ENCODE measurements around the gene PCDHB2.
"Not testable (repeated sequence)": the region's sequence is repeated elsewhere in the genome, so short reads cannot be mapped to it uniquely, and the experiment has no call there.

The PCDHB2 gene

GRCh38 chr5:141127305-141127704 lies 32.9 kb downstream of the PCDHB2 start:
- Histone ChIP-seq H3K79me2 (ENCODE audit: insufficient read depth, low read length) (no peaks in the 10 kb centered on the region), H3F3A (ENCODE audit: low read depth) (no peaks in the 10 kb centered on the region), H2AFZ (ENCODE audit: low read length) (no peak overlapping the region), H3K9me3 (ENCODE audit: insufficient read depth, low read depth, low read length) (no peaks in the 10 kb centered on the region), H3K9me2 (replicated peaks; ENCODE audit: low read depth, low read length) (no peaks in the 10 kb centered on the region), H3K27me3 (ENCODE audit: insufficient read depth, low read length, poor library complexity, severe bottlenecking) (no peaks in the 10 kb centered on the region), H3K4me2 (ENCODE audit: low read depth, low read length, poor library complexity, severe bottlenecking) (no peak overlapping the region), H3K4me1 (ENCODE audit: insufficient read depth, low read length, poor library complexity, severe bottlenecking) (no peaks in the 10 kb centered on the region), H3K9ac (ENCODE audit: low read depth, low read length, poor library complexity, severe bottlenecking) (no peak overlapping the region), H3K4me3 (ENCODE audit: low read length, poor library complexity, severe bottlenecking) (no peak overlapping the region), H4K20me1 (ENCODE audit: insufficient read depth, low read length, poor library complexity, severe bottlenecking) (no peaks in the 10 kb centered on the region), H3K36me3 (ENCODE audit: insufficient read depth, low read length) (no peaks in the 10 kb centered on the region)
- TF ChIP-seq EZH2phosphoT487 (IDR thresholded peaks at IDR 0.05; ENCODE audit: borderline replicate concordance) = no peak
- no peak for TF ChIP-seq CTCF (conservative IDR thresholded peaks at IDR 0.05; ENCODE audit: low read length)

DNA sequence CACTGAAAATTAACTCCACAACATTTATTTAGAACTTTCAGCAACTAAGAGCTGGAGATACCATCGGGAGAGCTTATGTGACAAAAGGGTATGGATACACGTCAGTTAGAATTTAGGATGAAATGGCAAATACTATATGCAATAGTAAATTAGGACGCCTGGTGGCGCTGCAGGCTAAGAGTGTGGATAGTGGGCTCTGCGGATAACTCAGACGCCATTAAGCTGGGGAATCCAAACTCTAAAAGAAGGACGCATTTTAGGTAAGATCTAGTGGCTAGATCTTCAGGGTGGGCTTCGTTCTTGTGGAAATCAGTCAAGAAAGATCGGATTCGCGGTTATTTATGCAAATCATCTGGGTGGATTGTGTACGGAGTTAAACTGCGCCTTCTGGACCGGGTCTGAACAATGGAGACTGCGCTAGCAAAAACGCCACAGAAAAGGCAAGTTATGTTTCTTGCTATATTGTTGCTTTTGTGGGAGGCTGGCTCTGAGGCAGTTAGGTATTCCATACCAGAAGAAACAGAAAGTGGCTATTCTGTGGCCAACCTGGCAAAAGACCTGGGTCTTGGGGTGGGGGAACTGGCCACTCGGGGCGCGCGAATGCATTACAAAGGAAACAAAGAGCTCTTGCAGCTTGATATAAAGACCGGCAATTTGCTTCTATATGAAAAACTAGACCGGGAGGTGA lies 40.8 kb downstream of the PCDHB2 start, which contains the start of gene PCDHB5:
Gene PCDHB5, plus strand, starts transcription at position 177 of the 688 bp plus-strand sequence. Its CDS starts 229 bp downstream, at position 406.
- Histone ChIP-seq H3K79me2 (ENCODE audit: insufficient read depth, low read length) (no peaks in the 10 kb centered on the region), H3K9me2 (replicated peaks; ENCODE audit: low read depth, low read length) (no peaks in the 10 kb centered on the region), H3K4me1 (ENCODE audit: insufficient read depth, low read length, poor library complexity, severe bottlenecking) (no peaks in the 10 kb centered on the region), H3K9me3 (ENCODE audit: insufficient read depth, low read depth, low read length) (no peaks in the 10 kb centered on the region; the same call in 1 of the 2 replicates), H3K27me3 (ENCODE audit: insufficient read depth, low read length, poor library complexity, severe bottlenecking) (no peaks in the 10 kb centered on the region), H3K36me3 (ENCODE audit: insufficient read depth, low read length) (no peaks in the 10 kb centered on the region), H4K20me1 (ENCODE audit: insufficient read depth, low read length, poor library complexity, severe bottlenecking) (no peaks in the 10 kb centered on the region), H3K4me3 (ENCODE audit: low read length, poor library complexity, severe bottlenecking) (no peak within 1 kb of the TSS), H3K9ac (ENCODE audit: low read depth, low read length, poor library complexity, severe bottlenecking) (no peak within 1 kb of the TSS), H3F3A (ENCODE audit: low read depth) (no peaks in the 10 kb centered on the region), H2AFZ (ENCODE audit: low read length) (no peak within 1 kb of the TSS), H3K4me2 (ENCODE audit: low read depth, low read length, poor library complexity, severe bottlenecking) (no peak within 1 kb of the TSS)
- TF ChIP-seq CTCF (conservative IDR thresholded peaks at IDR 0.05; ENCODE audit: low read length) = no peak
- no peak for TF ChIP-seq EZH2phosphoT487 (IDR thresholded peaks at IDR 0.05; ENCODE audit: borderline replicate concordance)

DNA sequence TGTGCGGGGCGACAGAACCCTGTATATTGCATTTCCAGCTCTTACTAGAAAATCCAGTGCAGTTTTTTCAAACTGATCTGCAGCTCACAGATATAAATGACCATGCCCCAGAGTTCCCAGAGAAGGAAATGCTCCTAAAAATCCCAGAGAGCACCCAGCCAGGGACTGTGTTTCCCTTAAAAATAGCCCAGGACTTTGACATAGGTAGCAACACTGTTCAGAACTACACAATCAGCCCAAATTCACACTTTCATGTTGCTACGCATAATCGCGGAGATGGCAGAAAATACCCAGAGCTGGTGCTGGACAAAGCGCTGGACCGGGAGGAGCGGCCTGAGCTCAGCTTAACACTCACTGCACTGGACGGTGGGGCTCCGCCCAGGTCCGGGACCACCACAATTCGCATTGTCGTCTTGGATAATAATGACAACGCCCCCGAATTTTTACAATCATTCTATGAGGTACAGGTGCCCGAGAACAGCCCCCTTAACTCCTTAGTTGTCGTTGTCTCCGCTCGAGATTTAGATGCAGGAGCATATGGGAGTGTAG lies 41.4 kb downstream of the PCDHB2 start:
- Histone ChIP-seq H3K9ac (ENCODE audit: low read depth, low read length, poor library complexity, severe bottlenecking) (no peak overlapping the region), H3F3A (ENCODE audit: low read depth) (no peaks in the 10 kb centered on the region), H4K20me1 (ENCODE audit: insufficient read depth, low read length, poor library complexity, severe bottlenecking) (no peaks in the 10 kb centered on the region), H3K4me2 (ENCODE audit: low read depth, low read length, poor library complexity, severe bottlenecking) (no peak overlapping the region), H3K4me1 (ENCODE audit: insufficient read depth, low read length, poor library complexity, severe bottlenecking) (no peaks in the 10 kb centered on the region), H2AFZ (ENCODE audit: low read length) (no peak overlapping the region), H3K9me2 (replicated peaks; ENCODE audit: low read depth, low read length) (no peaks in the 10 kb centered on the region), H3K9me3 (ENCODE audit: insufficient read depth, low read depth, low read length) (no peaks in the 10 kb centered on the region; the same call in 1 of the 2 replicates), H3K36me3 (ENCODE audit: insufficient read depth, low read length) (no peaks in the 10 kb centered on the region), H3K4me3 (ENCODE audit: low read length, poor library complexity, severe bottlenecking) (no peak overlapping the region), H3K79me2 (ENCODE audit: insufficient read depth, low read length) (no peaks in the 10 kb centered on the region), H3K27me3 (ENCODE audit: insufficient read depth, low read length, poor library complexity, severe bottlenecking) (no peaks in the 10 kb centered on the region)
- TF ChIP-seq CTCF (conservative IDR thresholded peaks at IDR 0.05; ENCODE audit: low read length) = no peak

DNA sequence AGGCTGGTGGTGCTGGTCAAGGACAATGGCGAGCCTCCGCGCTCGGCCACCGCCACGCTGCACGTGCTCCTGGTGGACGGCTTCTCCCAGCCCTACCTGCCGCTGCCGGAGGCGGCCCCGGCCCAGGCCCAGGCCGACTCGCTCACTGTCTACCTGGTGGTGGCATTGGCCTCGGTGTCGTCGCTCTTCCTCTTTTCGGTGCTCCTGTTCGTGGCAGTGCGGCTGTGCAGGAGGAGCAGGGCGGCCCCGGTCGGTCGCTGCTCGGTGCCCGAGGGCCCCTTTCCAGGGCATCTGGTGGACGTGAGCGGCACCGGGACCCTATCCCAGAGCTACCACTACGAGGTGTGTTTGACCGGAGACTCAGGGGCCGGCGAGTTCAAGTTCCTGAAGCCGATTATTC lies 42.9 kb downstream of the PCDHB2 start:
- not testable (repeated sequence) for H3F3A ChIP-seq (ENCODE audit: low read depth); H2AFZ ChIP-seq (ENCODE audit: low read length); H3K36me3 ChIP-seq (ENCODE audit: insufficient read depth, low read length); H3K4me3 ChIP-seq (ENCODE audit: low read length, poor library complexity, severe bottlenecking); H3K4me1 ChIP-seq (ENCODE audit: insufficient read depth, low read length, poor library complexity, severe bottlenecking); H3K79me2 ChIP-seq (ENCODE audit: insufficient read depth, low read length); H3K9me2 ChIP-seq (replicated peaks; ENCODE audit: low read depth, low read length); H3K9me3 ChIP-seq (ENCODE audit: insufficient read depth, low read depth, low read length); H4K20me1 ChIP-seq (ENCODE audit: insufficient read depth, low read length, poor library complexity, severe bottlenecking); H3K27me3 ChIP-seq (ENCODE audit: insufficient read depth, low read length, poor library complexity, severe bottlenecking); H3K4me2 ChIP-seq (ENCODE audit: low read depth, low read length, poor library complexity, severe bottlenecking); H3K9ac ChIP-seq (ENCODE audit: low read depth, low read length, poor library complexity, severe bottlenecking)
